ENCODE measurements around the gene USP35.
"Not testable (repeated sequence)": the region's sequence is repeated elsewhere in the genome, so short reads cannot be mapped to it uniquely, and the experiment has no call there.

Gene USP35

DNA sequence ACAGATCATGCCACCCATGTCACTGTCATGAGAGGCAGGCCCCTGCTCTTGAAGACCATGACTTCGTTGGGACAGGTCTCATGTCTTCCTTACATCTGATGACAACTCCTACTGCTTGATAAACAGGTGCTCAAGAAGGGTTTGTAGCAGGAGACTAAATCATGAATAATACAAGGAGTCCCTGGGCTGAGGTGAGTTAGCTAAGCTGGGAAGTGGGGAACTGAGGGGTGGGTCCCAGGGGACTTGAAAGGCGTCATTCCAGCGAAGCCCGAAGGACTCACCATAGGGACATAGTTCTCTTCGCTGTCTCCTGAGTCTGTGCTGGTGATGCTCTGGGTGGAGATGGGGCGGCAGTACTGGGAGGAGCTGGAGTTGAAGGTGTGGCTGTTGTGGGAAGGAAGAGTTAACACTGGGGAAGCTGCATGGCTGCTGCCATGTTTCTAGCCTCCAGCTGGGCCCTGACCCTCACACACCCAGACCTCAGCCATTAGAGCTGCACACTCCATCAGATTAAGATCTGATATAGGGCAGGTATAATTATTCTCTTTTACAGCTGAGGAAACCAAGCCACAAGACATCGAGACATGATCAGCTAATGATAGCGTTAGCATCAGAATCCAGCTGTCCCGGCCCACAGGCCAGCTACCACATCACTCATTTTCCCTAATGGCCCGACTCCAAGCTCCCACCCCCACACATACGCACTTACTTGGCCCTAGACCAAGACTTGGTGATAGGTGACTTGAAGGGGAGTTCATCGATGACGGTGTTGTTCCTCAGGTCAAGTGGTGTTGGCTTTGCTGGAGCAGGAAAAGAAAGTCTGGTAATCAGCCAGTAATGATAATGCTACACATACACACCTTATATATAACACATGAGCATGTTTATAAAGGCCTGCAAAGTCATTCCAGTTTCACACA is 32.9 kb downstream of the USP35 start:
- Histone ChIP-seq H3K9ac (ENCODE audit: low read length) (no peak overlapping the region), H3K9me3 (replicated peaks; ENCODE audit: insufficient read depth, low read length) (no peaks in the 10 kb centered on the region), H2AFZ (ENCODE audit: low read length) (no peak overlapping the region), H3K27ac (ENCODE audit: low read length) (no peak overlapping the region), H3K4me2 (ENCODE audit: low read depth, low read length) (no peak overlapping the region), H3F3A (ENCODE audit: insufficient read depth, low read length) (no peaks in the 10 kb centered on the region), H3K27me3 (replicated peaks; ENCODE audit: insufficient read depth, low read length) (no peaks in the 10 kb centered on the region), H4K20me1 (ENCODE audit: insufficient read depth, low read length) (no peaks in the 10 kb centered on the region), H3K9me2 (replicated peaks; ENCODE audit: insufficient read depth, low read length) (no peaks in the 10 kb centered on the region), H3K4me1 (ENCODE audit: low read length) (no peaks in the 10 kb centered on the region), H3K79me2 (ENCODE audit: low read length) (no peaks in the 10 kb centered on the region), H3K4me3 (ENCODE audit: low read length) (no peak overlapping the region), H3K36me3 (replicated peaks; ENCODE audit: insufficient read depth, low read length) (no peaks in the 10 kb centered on the region)
- DNase-seq: no peak
- TF ChIP-seq, protein P1, sequence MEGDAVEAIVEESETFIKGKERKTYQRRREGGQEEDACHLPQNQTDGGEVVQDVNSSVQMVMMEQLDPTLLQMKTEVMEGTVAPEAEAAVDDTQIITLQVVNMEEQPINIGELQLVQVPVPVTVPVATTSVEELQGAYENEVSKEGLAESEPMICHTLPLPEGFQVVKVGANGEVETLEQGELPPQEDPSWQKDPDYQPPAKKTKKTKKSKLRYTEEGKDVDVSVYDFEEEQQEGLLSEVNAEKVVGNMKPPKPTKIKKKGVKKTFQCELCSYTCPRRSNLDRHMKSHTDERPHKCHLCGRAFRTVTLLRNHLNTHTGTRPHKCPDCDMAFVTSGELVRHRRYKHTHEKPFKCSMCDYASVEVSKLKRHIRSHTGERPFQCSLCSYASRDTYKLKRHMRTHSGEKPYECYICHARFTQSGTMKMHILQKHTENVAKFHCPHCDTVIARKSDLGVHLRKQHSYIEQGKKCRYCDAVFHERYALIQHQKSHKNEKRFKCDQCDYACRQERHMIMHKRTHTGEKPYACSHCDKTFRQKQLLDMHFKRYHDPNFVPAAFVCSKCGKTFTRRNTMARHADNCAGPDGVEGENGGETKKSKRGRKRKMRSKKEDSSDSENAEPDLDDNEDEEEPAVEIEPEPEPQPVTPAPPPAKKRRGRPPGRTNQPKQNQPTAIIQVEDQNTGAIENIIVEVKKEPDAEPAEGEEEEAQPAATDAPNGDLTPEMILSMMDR (IDR thresholded peaks at IDR 0.05; ENCODE audit: low read length): no peak
- TF ChIP-seq EZH2phosphoT487 (IDR thresholded peaks at IDR 0.05; ENCODE audit: low read length): no peak

DNA sequence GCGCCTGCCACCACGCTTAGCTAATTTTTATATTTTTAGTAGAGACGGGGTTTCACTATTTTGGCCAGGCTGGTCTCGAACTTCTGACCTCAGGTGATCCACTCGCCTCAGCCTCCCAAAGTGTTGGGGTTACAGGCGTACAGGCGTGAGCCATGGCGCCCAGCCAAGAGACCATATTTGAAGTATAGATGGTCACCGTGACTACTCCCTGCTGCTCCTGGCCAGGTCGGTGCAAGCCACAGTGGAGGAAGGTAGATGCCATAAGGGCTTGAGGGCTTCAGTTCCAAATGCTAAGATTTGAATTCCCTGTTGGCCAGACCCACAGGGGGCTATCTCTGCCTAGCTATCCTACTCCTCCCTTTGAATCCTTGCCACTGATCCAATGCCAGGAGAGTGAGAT is 34.0 kb downstream of the USP35 start:
- not testable (repeated sequence) for H3K79me2 ChIP-seq (ENCODE audit: low read length); H3K27ac ChIP-seq (ENCODE audit: low read length); H3K9ac ChIP-seq (ENCODE audit: low read length); H2AFZ ChIP-seq (ENCODE audit: low read length); H3K4me3 ChIP-seq (ENCODE audit: low read length); H3K36me3 ChIP-seq (replicated peaks; ENCODE audit: insufficient read depth, low read length); DNase-seq; H3K9me2 ChIP-seq (replicated peaks; ENCODE audit: insufficient read depth, low read length); H3F3A ChIP-seq (ENCODE audit: insufficient read depth, low read length); H4K20me1 ChIP-seq (ENCODE audit: insufficient read depth, low read length); H3K27me3 ChIP-seq (replicated peaks; ENCODE audit: insufficient read depth, low read length); H3K4me1 ChIP-seq (ENCODE audit: low read length); H3K4me2 ChIP-seq (ENCODE audit: low read depth, low read length); H3K9me3 ChIP-seq (replicated peaks; ENCODE audit: insufficient read depth, low read length)

DNA sequence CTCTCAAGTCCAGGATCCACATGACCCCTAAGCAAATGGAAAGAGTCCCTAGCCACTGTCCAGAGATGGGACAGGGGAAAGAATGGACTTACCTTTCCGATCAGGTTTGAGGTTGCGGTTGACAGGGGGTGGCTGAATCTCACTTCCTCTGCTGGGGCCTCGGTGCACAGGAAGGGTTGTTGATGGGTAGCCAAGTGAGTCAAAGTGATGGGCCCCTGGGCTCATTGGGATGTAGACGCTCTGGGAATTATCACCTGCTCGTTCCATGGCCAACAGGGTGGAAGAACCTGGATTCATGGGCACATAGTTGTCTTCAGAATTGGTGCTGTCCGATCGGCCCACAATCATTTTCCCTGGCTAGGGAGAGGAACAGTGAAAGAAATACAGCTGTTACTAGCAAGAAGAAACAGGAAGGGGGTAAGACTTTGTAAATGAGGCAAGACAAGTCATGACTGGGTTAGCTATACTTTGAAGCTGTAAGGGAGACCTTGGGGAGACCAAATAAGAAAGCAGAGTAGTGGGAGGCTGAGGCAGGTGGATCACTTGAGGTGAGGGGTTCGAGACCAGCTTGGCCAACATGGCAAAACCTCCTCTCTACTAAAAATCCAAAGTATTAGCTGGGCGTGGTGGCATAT is 34.7 kb downstream of the USP35 start:
- H3F3A ChIP-seq (ENCODE audit: insufficient read depth, low read length): 0 out of 2 replicates have a peak, but pooled peaks cover 3% of the 10 kb centered on the region
- H2AFZ ChIP-seq (ENCODE audit: low read length): no peak overlapping the region
- DNase-seq: no peak
- no peak overlapping the region for H3K4me3 ChIP-seq (ENCODE audit: low read length)
- no peaks in the 10 kb centered on the region for H3K9me3 ChIP-seq (replicated peaks; ENCODE audit: insufficient read depth, low read length)
- H3K9me2 ChIP-seq (replicated peaks; ENCODE audit: insufficient read depth, low read length): no peaks in the 10 kb centered on the region
- H3K79me2 ChIP-seq (ENCODE audit: low read length): no peaks in the 10 kb centered on the region
- H3K36me3 ChIP-seq (replicated peaks; ENCODE audit: insufficient read depth, low read length): no peaks in the 10 kb centered on the region
- H3K4me2 ChIP-seq (ENCODE audit: low read depth, low read length): no peak overlapping the region
- H3K27ac ChIP-seq (ENCODE audit: low read length): no peak overlapping the region
- no peaks in the 10 kb centered on the region for H4K20me1 ChIP-seq (ENCODE audit: insufficient read depth, low read length)
- no peak overlapping the region for H3K9ac ChIP-seq (ENCODE audit: low read length)
- TF ChIP-seq, protein P1 (IDR thresholded peaks at IDR 0.05; ENCODE audit: low read length): no peak
- TF ChIP-seq EZH2phosphoT487 (IDR thresholded peaks at IDR 0.05; ENCODE audit: low read length): no peak
- no peak for TF ChIP-seq EZH2 (optimal IDR thresholded peaks at IDR 0.05; ENCODE audit: low read depth, low read length)
- peaks cover 12% of the 10 kb centered on the region for H3K4me1 ChIP-seq (ENCODE audit: low read length)
- no peaks in the 10 kb centered on the region for H3K27me3 ChIP-seq (replicated peaks; ENCODE audit: insufficient read depth, low read length)

DNA sequence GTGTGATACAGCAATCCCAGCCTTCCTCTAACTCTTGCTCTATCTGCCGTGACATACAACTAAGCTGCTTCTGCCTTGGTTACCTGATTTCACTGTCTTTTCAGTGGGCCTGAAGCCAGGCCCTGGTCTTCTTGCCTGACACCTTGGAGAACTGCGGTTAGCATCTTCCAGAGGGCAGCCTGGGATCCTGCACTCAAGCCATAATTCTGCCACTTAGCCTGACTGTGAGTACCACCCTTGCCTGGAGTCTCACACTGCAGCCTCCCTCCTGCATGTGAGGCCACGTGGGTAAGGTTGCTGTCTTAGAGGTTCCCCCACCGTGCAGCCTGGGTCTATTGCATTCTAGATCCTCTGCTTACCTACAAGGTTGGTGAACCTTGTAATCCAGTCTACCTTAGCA is 35.8 kb downstream of the USP35 start:
- Histone ChIP-seq H3K79me2 (ENCODE audit: low read length) (no peaks in the 10 kb centered on the region), H3K27me3 (replicated peaks; ENCODE audit: insufficient read depth, low read length) (no peaks in the 10 kb centered on the region), H3F3A (ENCODE audit: insufficient read depth, low read length) (0 out of 2 replicates have a peak, but pooled peaks cover 3% of the 10 kb centered on the region), H3K9me3 (replicated peaks; ENCODE audit: insufficient read depth, low read length) (no peaks in the 10 kb centered on the region), H3K9ac (ENCODE audit: low read length) (no peak overlapping the region), H3K4me1 (ENCODE audit: low read length) (peaks cover 16% of the 10 kb centered on the region), H3K4me2 (ENCODE audit: low read depth, low read length) (no peak overlapping the region), H2AFZ (ENCODE audit: low read length) (no peak overlapping the region), H3K27ac (ENCODE audit: low read length) (no peak overlapping the region), H3K36me3 (replicated peaks; ENCODE audit: insufficient read depth, low read length) (no peaks in the 10 kb centered on the region), H4K20me1 (ENCODE audit: insufficient read depth, low read length) (no peaks in the 10 kb centered on the region), H3K4me3 (ENCODE audit: low read length) (no peak overlapping the region), H3K9me2 (replicated peaks; ENCODE audit: insufficient read depth, low read length) (no peaks in the 10 kb centered on the region)
- TF ChIP-seq EZH2phosphoT487 (IDR thresholded peaks at IDR 0.05; ENCODE audit: low read length) (no peak), EZH2 (optimal IDR thresholded peaks at IDR 0.05; ENCODE audit: low read depth, low read length) (no peak)
- TF ChIP-seq, protein P1 (IDR thresholded peaks at IDR 0.05; ENCODE audit: low read length): no peak
- no peak for DNase-seq
